ENCODE results near the gene MDK.

DNA sequence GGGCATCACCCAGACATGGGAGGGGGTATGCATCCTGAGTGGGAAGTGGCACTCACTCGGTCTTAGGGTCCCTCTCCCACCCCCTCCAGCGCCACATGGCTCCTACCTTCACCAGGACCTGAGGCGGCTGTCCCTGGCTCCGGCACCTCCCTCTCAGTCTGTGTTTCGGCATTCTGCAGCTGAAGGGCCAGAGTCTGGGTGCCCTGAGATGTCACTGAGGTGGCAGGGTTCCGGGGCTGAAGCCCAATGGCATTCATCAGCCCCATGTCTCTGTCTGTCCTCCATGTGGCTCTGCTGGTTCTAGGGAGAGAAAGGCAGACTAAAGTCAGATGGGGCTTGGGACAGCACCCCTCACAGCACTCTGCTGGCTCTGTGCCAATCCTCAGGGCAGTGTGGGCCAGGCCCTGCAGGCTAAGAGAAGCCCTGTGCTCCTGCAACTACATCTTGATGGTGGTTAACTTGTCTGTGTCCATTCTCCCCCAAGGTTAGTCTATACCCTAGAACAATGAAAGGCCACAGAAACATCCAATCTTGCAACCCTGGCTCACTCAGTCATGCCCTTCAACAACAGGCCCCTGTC, 27.0 kb downstream of the MDK start:
- TF ChIP-seq CTCF (conservative IDR thresholded peaks at IDR 0.05; ENCODE audit: low read length), result no peak
- TF ChIP-seq EZH2phosphoT487 (IDR thresholded peaks at IDR 0.05; ENCODE audit: borderline replicate concordance), result no peak
